T follicular helper cell (primary cell): ENCODE data around the gene EFCAB10.
A peak's percentile ranks its signal among the peaks of the same experiment; 100 is the strongest.

Experiments
- DNase-seq: peaks from one replicate; pipeline ENCODE4 v3.0.0-alpha.2; 2020; ENCODE audit warnings: low read depth
- total RNA-seq, 2 experiments: gene quantifications; one replicate each; lab custom pipeline; 2026; lab: John Stamatoyannopoulos, UW

Gene EFCAB10, protein sequence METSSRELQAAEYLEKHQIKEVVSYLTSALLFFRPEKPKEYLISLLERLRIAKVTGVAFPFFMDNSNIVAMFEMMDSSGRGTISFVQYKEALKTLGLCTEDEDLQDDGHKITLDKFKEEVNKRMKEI
- total RNA-seq = 0 to 0.18 reads per million in 2 experiments

DNA sequence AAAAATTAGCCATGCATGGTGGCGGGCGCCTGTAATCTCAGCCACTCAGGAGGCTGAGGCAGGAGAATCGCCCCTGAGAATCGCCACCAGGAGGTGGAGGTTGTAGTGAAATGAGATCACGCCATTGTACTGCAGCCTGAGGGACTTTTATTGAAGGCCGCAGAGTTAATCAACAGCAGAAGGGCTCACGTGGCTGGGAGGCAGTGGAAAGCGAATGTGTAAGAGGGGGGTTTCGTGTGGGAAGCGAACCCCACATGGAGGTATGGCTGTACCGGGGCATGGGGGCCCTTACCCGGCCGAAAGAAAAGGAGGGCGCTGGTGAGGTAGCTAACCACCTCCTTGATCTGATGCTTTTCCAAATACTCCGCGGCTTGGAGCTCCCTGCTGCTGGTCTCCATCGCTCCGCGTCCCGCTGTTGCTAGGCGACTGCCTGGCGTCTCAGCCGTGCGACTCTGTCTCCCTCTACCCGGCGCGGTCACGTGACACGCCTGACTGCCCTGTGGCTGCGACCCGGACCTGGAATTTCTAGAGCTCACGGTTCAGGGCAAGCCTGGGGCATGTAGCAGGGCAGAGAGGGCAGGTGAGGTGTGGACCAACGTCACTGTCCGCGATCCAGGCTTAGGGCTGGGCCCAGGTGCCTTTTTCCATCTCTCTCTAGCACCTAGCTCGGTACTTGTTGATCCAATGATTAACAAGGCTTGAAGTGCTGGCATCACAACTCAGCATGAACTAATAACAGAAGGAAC lies at the start of gene EFCAB10:
Gene EFCAB10 (minus strand): TSS at position 428 of the 746 bp plus-strand sequence. CDS start 30 bp downstream, at position 398.
- DNase-seq = peak; percentile 20

DNA sequence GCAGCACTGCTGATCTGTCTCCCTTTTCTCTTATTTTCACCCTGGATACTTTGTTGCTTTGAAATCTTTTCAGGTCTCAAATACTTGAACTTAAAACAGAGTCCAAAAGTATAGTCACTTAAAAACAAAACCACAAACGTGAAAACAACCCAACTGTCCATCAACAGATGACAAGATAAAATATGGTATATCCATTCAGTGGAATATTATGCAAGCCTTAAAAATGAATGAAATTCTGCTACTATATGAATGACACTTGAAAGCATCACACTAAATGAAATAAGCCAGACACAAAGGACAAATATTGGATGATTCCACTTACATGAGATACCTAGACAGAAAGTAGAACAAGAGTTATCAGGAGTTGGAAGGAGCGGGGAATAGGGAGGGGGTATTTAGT lies 44.7 kb upstream of the EFCAB10 start:
- no peak for DNase-seq

DNA sequence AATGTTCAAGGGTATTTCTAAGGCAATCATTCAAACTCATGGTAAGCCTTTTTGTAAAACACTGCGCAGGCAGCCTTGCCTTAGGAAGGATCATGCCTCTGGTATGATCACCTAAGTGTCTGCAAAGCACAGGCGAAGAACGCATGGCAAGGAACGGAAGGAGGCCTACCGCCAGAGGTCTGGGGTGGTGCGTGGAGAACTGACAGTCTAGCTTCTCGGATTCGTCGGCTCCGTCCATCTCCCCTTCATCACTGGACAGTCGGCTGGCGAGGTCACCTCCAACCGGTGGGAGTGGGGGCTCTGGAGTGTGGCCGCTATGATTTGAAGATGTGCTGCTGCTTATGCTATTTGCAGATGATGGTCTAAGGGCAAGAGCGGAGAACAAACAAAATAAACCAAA lies 42.6 kb upstream of the EFCAB10 start:
- DNase-seq = no peak

DNA sequence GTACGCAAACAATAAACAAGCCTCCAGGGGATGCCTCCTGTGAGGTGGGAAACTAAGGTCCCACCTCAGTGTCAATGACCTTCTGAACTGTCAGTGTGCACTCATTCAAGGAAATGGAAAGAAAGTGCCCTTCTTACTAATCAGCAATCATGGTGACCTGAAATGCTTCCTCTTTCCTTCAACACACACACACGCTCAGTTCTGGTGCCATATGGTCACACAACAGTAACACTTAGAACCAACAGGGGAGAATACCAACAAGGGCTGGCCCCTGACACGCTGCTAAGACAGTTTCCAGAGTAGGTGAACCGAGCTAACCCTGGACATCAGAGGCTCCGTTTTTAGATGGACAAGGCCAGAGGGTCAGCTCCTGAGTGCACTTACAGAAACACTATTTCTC lies 42.1 kb upstream of the EFCAB10 start:
- no peak for DNase-seq

DNA sequence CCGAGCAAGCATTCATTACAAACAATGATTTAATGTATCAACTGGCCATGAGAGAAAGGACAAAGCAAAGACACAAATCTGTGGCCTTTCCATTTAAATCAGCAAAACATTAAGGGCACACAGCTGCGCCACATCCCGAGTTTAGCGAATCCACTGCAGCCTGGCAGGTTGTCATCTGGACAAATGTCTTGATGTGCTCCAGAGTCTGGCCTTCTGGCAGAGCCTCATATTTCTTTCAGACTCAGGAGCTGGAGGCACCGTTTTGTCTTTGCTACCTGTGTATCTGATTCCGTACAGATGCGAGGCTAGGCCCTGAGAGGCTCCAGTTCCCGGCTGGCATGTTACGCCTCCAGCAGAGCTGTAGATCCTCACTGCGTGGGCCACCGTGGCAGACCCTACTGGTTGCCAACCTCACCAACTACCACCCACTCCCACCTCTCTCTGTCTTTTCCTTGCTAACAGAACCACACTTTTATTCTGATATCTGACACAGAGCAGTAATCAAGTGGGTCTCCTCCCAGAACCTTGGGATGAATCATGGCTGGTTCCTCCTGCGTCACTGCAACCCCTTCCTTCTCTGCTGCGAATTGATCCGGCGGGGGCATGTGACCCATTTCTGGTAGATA lies 40.9 kb upstream of the EFCAB10 start:
- DNase-seq = no peak

DNA sequence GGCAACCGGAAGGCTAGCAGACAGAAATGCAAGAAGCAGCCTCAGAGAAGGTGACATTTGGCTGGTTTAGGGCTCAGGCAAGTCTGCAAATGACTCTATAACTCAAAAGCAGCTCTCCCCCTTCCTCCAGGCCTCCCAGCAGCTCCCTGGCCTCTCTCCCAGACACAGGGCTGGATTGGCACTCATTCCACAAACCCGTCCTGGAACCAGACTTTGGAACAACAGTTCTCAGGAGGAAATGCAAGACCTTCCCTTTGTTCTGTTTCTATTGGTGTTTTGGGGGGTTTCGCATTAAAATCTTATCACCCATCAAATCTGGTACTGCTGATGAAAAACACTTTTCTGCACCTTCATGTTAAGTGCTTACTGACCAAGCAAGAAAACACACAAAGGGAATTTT lies 40.3 kb upstream of the EFCAB10 start:
- no peak for DNase-seq

DNA sequence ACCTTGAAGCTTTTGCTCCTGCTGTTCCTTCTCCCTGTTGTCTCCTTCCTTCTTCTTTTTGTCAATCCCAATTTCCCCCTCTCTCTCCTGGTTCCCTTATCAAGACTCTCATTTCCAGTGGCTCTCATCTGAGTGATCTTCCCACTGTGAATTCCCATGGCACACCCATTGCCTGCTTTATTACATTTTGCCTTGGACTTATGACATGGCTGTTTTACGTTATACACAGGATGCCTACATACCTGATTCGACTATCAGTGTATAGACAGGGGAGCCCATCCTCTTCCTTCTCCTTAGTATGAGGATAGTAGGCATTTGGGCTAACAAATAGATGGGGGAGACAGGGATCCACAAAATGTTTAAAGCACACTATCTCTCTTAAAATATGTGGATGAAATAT lies 39.9 kb upstream of the EFCAB10 start:
- DNase-seq = no peak

DNA sequence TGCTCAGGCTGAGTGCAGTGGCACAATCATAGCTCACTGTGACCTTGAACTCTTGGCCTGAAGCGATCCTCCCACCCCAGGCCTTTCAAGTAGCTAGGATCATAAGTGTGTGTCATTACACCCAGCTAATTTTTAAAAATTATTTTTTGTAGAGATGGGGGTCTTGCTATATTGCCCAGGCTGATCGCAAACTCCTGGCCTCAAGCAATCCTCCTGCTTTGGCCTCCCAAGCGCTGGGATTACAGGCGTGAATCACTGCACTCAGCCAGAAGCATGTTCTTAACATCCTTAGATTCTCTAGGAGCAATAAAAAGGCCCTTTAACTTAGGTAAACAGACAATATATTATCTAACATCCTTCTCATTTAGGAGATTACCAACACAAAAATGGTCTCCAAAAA lies 38.3 kb upstream of the EFCAB10 start:
- no peak for DNase-seq

DNA sequence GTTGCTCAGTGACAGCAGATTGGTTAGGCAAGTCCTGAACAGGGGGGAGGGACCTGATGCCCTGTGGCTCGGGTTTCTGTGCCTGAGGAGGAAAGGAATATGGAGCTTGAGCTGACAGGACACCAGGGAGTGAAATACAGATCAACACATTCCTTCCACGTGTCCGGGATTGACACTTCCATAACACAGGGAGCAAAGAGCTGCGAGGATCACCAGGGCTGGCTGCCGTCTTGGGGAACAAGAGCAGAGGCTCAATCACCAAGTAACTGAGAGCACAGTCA lies 36.7 kb upstream of the EFCAB10 start:
- DNase-seq = no peak

DNA sequence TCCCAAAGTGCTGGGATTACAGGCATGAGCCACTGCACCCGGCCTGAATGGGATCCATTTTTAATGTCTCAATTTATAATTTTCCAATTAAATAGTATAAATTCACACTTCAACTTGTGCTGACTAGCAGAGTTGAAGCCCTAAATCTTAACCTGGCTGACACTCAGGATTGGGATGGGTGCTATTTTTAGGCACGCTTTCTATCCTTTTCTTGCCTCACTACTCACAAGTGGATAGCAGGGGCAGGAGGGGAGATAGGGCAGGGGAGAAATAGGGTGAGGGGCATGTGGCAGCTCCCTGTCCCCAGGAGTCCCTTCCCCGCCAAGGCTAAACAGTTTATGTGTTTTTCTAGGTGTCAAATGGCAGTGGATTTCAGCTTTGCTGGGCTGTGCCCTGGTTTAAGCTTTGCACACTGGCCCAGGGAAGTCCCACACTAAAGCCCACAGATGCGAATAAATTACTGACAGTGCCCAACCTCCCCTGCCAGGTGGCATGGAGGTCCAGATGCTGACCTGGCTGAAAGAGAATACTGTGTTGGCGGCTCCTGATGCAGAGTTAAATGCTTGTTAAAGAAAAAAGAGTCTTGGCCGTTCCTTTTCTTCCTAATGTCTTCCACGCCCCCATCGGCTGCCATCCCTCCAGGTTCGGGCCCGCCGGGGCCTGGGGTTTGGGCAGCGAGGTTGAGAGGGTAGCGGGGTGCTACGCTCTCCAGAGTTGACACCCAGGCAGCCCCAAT lies 36.2 kb upstream of the EFCAB10 start:
- DNase-seq = no peak

DNA sequence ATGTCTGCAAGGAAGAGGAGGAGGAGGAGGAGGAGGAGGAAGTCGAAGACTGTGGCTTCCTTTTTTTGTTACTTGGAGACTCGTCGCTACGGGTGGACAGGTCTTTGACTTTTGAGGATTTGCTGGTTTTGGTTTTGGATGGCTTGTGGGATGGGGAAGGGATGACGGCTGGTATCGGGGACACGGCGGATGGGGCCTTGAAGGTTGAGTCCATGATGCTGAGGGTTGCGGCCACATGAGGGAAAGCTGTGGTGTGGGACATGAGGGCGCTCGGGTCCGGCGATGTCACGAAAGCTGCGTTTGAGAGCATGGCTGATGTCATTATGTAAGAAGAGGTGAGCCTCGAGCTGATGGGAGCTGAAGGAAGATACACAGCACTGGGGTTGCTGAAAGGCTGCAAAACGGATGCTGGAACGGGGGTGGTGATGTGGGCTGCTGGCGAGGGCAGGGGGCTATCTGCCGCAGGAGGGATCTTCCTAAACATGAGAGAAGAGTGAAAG lies 33.1 kb upstream of the EFCAB10 start:
- no peak for DNase-seq

DNA sequence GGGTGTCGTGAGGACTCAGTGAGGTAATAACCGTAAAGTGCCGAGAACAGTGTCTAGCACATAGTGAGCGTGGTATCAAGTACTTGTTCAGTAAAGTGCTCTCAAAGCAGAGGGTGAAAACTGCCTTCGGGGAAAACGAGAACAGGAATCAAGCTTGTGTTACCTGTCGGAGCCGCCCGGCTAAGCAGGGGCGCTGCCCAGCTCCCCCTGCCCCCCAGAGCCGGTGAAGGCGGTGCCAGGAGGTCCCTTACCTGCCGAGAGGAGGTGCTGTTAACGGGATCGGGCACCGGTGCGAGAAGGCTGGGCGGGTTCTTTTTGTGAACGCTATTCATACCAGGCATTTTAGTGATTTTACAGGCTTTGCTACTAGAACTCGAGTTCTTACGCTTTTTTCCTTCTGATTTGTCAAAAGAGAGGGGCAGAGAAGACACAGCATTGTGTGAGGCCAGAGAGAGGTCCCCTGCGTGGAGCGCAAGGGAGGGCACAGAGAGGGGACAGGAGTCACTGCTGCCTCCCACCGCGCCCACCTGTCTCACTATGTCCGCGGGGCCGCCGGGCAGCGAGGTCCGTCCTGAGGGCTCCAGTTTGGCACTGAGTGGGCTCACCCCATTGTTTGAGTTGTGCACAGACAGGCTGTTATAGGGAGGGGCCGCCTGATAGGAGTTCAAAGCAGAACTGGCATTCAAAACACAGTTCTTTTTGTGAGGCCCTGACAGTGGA lies 32.5 kb upstream of the EFCAB10 start:
- no peak for DNase-seq

DNA sequence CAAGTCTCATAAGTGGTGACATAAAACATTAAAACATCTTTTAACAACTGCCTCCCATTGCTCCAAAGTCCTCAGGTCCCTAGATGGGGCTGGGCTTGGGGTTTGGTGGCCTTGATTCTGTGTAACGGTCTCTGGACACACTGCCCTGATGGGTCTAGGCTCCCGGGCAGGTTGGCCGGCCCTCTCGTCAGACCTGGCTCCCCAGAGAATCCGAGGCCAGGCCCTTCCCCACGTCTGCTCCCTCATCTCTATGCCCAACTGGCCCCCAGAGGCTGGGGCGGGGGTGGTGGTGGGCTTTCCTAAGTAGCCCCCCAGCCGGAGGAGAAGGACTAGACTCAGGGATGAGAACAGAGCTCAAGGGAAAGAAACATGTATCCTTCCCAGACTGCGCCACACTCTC lies 31.5 kb upstream of the EFCAB10 start:
- no peak for DNase-seq

DNA sequence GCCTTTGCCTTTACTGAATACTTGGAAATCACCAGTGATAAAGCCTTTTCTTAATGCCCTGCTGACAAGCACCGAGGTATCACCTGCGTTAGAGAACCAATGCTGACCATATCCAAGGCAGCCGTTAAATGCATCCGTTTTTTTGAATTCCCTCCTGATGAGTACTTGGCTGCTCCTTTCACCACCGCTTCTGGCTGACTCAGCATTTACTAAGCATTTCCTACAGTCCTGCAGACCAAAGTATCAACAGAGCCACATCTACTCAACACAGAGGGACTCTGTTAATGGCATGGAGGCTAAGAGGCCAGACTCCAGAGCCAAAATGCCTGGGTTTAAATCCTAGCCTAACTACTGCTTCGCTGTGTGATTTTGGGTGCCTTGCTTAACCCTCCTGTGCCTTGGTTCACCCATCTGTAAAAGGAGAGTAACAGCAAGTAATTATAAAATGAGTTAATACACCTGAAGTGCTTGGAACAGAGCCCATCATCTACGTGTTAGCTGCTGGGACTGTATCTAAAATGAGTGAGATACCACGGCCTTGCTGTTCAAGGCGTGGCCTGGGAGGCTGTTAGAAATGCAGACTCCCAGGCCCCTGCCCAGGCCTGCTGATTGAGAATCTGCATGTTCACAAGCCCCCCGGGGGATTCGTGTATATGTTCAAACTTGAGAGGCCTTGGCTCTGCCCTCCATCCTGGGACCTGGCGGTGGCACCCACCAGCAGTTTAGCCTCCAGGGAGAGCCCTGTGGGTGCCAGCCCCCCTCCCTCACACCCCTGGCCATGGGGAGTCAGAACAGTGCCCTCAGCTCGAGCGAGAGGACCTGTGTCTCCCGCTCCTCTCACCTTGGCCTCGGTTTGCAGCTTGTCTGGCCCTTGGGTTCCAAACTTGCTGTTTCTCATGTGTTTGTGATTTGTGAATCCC lies 30.8 kb upstream of the EFCAB10 start:
- no peak for DNase-seq

DNA sequence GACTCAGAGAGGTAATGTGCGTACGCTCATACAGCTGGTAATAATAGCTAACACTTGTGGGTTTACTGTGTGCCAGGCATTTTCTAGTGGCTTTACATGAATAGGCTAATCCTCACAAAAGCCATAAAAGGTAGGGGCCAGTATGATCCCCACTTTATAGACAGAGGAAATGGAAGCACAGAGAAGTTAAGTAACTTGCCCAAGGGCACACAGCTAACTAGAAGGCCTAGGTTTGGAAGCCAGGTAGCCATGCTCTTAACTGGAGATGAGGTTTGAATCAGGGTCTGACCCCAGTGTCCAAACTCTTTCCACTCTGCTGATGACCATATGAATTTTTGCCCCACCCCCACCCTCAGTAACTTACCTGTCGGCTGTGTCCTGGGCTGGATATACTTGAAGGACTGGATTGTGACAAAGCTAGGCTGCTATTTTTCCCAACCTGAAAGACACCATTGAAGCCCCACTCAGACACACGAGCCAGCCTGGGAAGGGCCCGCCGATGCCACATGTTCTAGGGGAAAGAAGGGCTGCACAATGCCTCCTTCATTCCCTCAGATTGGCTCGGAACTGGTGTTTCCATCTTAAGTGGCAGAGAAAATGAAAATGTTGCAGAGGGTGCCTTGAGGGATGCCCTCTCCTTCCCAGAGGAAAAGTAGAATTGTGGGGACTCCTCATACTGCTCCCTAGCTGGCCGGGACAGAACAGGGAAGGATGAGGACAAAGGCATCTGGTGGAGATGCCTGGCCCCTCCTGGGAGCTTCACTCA lies 29.1 kb upstream of the EFCAB10 start:
- no peak for DNase-seq

DNA sequence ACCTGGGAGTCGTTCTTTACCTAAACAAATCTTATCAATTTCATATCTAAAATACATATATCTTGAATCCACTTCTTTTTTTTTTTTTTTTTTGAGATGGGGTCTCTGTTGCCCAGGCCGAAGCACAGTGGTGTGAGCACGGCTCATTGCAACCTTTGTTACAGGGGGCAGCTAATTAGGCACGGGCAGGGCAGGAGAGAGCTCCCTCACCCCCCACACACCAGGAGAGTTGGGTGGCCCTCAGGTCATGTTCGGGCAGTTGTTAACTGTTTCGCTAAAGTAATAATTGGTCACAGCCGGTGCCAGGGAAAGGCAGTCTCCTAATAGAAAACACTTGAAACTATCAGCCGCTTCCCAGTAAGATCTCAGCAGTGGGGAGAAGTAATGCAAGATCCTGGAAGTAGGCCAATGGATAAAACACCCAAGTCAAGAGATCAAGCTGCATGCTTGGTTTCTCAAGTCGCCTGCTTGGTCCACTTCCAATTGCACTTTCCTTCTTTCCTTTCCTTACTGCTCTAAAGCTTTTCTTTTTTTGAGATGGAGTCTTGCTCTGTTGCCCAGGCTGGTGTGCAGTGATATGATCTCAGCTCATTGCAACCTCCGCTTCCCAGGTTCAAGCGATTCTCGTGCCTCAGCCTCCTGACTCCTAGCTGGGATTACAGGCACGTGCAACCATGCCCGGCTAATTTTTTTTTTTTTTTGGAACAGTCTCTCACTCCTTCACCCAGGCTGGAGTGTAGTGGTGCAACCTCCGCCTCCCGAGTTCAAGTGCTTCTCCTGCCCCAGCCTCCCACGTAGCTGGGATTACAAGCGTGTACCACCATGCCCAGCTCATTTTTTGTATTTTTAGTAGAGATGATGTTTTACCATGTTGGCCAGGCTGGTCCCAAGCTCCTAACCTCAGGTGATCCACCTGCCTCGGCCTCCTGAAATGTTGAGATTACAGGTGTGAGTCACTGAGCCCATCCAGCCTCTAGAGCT lies 21.3 kb upstream of the EFCAB10 start:
- no peak for DNase-seq

DNA sequence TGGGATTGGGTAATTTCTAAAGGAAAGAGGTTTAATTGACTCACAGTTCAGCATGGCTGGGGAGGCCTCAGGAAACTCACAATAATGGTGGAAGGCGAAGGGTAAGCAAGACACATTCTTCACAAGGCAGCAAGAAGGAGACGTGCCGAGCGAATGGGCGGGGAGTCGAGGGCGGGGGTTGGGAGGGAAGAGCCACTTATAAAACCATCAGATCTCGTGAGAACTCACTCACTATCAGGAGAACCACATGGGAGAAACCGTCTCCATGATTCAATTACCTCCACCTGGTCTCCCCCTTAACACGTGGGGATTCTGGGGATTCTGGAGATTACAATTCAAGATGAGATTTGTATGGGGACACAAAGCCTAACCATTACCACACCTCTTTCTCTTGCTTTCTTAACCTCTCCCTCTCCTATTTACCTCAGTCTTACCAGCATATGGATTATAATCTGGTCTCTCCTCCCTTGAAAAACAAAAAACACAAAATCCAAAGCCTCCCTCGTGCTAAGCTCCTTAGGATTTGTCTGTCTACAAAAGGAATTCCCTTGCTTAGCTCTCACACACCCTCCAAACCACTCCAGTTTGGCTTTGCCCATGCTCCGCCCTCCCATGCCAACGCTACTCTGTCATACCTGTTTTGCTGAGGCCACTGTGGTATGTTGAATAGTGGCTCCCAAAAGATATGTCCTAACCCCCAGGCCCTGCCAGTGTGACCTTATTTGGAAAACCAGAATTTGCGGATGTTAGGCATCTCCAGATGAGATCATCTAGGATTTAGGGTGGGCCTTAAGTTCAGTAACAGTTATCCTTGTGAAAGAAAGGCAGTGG lies 19.6 kb upstream of the EFCAB10 start:
- no peak for DNase-seq

DNA sequence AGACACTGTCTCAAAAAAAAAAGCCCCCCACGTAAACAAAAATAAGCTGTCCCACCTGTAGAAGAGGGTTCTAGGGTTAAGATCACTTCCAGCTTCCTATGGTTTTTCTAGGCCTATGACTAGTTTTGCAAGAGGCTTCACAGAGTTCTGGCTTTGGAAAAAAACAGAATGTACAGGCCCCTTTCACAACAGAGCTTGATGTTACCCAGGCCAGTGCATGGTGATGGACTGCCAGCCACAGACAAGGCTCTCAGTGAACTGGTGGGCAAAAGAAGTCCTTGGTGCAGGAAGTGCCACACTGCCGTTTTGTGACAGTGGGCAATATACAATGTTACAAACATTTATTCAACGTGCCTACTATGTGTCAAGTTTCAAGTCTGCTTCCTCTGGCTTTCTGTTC lies 18.3 kb upstream of the EFCAB10 start:
- DNase-seq = no peak
